DOHH2 (cell line): Measurements from ENCODE around the gene STAT1.
A peak's percentile ranks its signal among the peaks of the same experiment; 100 is the strongest.

Source experiments
- H3F3A ChIP-seq: fragments of 200-600 bp; sonication (generic), shearing (Covaris generic); 2 replicates; pipeline ENCODE4 v1.6.0; 2016; ENCODE audit warnings: antibody characterized with exemption, mild to moderate bottlenecking; ENCODE audit not compliant: control insufficient read depth, insufficient read depth
- H3K27ac ChIP-seq: fragments of 200-600 bp; sonication (generic); 2 replicates; pipeline ENCODE4 v1.5.1; 2014; ENCODE audit warnings: low read depth, mild to moderate bottlenecking, low read length, moderate library complexity
- H3K27me3 ChIP-seq: fragments of 200-600 bp; sonication (generic); 2 replicates; pipeline ENCODE4 v1.6.1; 2014; ENCODE audit warnings: mild to moderate bottlenecking, low read length, mixed read lengths; ENCODE audit not compliant: control insufficient read depth
- H3K36me3 ChIP-seq: fragments of 200-600 bp; sonication (generic); 2 replicates; pipeline ENCODE4 v1.6.1; 2014; ENCODE audit warnings: mild to moderate bottlenecking, low read length, moderate library complexity, mixed read lengths; ENCODE audit not compliant: control insufficient read depth
- H3K4me1 ChIP-seq: fragments of 200-600 bp; sonication (generic); 2 replicates; pipeline ENCODE4 v1.6.1; 2014; ENCODE audit warnings: mild to moderate bottlenecking, low read length, mixed read lengths; ENCODE audit not compliant: control insufficient read depth
- H3K4me2 ChIP-seq: fragments of 200-600 bp; sonication (generic); 2 replicates; pipeline ENCODE4 v1.6.0; 2014; ENCODE audit warnings: mild to moderate bottlenecking, low read length, moderate library complexity
- H3K4me3 ChIP-seq: fragments of 200-600 bp; sonication (generic); 2 replicates; pipeline ENCODE4 v1.5.1; 2014; ENCODE audit warnings: mild to moderate bottlenecking, low read length, mixed read lengths
- H3K79me2 ChIP-seq: fragments of 200-600 bp; sonication (generic); 2 replicates; pipeline ENCODE4 v1.6.1; 2014; ENCODE audit warnings: mild to moderate bottlenecking, low read length, mixed read lengths; ENCODE audit not compliant: control insufficient read depth
- H3K9me2 ChIP-seq: fragments of 200-600 bp; sonication (generic); replicated peaks from 2 replicates; pipeline ENCODE4 v1.6.1; 2014; ENCODE audit warnings: mild to moderate bottlenecking, low read length, mixed read lengths; ENCODE audit not compliant: control insufficient read depth
- H3K9me3 ChIP-seq: fragments of 200-600 bp; sonication (generic); 2 replicates; pipeline ENCODE4 v1.6.1; 2014; ENCODE audit warnings: antibody characterized with exemption, low read length, mixed read lengths; ENCODE audit not compliant: control insufficient read depth, insufficient read depth
- H4K20me1 ChIP-seq: fragments of 200-600 bp; sonication (generic); 2 replicates; pipeline ENCODE4 v1.6.0; 2014; ENCODE audit warnings: low read depth, mild to moderate bottlenecking, antibody characterized with exemption, low read length, moderate library complexity; ENCODE audit not compliant: control insufficient read depth, insufficient read depth
- EZH2phosphoT487 ChIP-seq: fragments of 200-600 bp; sonication (generic); IDR thresholded peaks from 2 replicates; pipeline ENCODE4 v1.6.1; 2017; ENCODE audit warnings: borderline replicate concordance, mild to moderate bottlenecking, antibody characterized with exemption, low read length, moderate library complexity, mixed read lengths
- TF ChIP-seq, protein P1 (sequence below): fragments of 200-600 bp; sonication (generic); IDR thresholded peaks from one replicate; pipeline ENCODE4 v1.5.1; 2014; ENCODE audit warnings: antibody characterized with exemption, mild to moderate bottlenecking, low read depth, low read length; ENCODE audit not compliant: poor library complexity, severe bottlenecking

The STAT1 gene

DNA sequence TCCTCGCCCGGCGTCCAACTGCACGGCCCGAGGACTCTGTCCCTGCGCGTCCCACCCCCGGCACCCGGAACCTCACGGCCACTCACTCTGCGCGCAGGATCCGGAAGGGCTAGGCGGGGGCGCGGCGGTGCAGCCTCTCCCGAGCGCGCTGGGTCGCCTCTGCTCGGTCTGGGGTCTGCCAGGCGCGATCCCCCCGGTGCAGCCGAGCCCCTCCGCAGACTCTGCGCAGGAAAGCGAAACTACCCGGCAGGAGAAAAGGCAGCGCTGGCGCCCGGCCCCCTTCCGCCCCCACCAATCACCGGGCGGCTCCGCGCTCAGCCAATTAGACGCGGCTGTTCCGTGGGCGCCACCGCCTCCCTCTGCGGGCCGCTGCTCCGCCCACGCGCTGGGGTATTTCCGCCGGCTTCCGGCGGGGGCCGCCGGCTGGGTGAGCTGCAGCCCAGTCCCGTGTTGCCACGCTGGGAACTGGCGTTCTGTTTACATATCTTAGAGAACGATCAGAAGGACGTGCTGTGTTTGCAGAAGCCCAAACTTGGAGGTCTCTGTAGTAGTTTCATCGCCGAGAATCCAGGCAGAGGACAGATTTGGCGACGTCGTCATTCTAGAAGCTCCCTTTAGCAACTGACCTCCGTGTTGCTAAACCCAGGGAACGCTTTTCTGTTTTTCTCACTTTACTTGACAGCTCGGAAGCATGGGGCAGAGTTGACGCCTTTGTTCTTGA lies at the start of gene STAT1:
STAT1 (minus strand) TSS at position 240 of the 721 bp plus-strand sequence. CDS start 4,168 bp downstream, outside the sequence.
- Histone ChIP-seq H3K4me3 (peak within 1 kb of the TSS; percentile 96), H3K9me3 (peaks cover 10% of the 10 kb centered on the region), H4K20me1 (no peaks in the 10 kb centered on the region), H3K4me1 (peaks cover 14% of the 10 kb centered on the region), H3K27ac (no peak within 1 kb of the TSS), H3K4me2 (peak within 1 kb of the TSS; percentile 89), H3F3A (no peaks in the 10 kb centered on the region), H3K36me3 (no peaks in the 10 kb centered on the region), H3K27me3 (peaks cover 9% of the 10 kb centered on the region; the same call in 1 of the 2 replicates), H3K79me2 (no peaks in the 10 kb centered on the region), H3K9me2 (no peaks in the 10 kb centered on the region)
- no peak for TF ChIP-seq EZH2phosphoT487
- TF ChIP-seq, protein P1, sequence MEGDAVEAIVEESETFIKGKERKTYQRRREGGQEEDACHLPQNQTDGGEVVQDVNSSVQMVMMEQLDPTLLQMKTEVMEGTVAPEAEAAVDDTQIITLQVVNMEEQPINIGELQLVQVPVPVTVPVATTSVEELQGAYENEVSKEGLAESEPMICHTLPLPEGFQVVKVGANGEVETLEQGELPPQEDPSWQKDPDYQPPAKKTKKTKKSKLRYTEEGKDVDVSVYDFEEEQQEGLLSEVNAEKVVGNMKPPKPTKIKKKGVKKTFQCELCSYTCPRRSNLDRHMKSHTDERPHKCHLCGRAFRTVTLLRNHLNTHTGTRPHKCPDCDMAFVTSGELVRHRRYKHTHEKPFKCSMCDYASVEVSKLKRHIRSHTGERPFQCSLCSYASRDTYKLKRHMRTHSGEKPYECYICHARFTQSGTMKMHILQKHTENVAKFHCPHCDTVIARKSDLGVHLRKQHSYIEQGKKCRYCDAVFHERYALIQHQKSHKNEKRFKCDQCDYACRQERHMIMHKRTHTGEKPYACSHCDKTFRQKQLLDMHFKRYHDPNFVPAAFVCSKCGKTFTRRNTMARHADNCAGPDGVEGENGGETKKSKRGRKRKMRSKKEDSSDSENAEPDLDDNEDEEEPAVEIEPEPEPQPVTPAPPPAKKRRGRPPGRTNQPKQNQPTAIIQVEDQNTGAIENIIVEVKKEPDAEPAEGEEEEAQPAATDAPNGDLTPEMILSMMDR = no peak

DNA sequence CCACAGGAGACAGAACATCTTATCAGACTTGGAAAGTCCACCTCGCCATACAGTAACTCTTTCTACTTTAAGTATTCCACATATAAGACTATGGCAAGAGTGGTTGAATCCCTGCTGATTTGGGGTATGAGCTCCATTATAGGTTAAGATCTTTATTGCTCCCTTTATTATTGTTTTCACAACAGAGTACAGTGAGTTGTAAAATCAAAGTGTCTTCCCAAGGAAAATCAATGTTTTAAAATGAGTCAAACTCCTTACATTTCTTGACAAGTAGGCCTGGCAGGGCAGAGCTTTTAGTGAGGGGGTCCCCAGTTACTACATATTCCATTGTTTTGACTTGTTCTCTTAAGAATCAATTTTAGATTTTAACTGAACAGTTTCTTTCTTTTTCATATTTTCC lies 49.6 kb upstream of the STAT1 start:
- Histone ChIP-seq H3K4me1 (no peaks in the 10 kb centered on the region), H3K9me3 (no peaks in the 10 kb centered on the region), H3K27me3 (peaks cover 26% of the 10 kb centered on the region), H3K36me3 (no peaks in the 10 kb centered on the region), H3K4me3 (no peak overlapping the region), H3K9me2 (no peaks in the 10 kb centered on the region), H3F3A (no peaks in the 10 kb centered on the region), H3K4me2 (no peak overlapping the region), H4K20me1 (no peaks in the 10 kb centered on the region), H3K79me2 (no peaks in the 10 kb centered on the region), H3K27ac (no peak overlapping the region)
- TF ChIP-seq, protein P1 = no peak
- TF ChIP-seq EZH2phosphoT487 = no peak

DNA sequence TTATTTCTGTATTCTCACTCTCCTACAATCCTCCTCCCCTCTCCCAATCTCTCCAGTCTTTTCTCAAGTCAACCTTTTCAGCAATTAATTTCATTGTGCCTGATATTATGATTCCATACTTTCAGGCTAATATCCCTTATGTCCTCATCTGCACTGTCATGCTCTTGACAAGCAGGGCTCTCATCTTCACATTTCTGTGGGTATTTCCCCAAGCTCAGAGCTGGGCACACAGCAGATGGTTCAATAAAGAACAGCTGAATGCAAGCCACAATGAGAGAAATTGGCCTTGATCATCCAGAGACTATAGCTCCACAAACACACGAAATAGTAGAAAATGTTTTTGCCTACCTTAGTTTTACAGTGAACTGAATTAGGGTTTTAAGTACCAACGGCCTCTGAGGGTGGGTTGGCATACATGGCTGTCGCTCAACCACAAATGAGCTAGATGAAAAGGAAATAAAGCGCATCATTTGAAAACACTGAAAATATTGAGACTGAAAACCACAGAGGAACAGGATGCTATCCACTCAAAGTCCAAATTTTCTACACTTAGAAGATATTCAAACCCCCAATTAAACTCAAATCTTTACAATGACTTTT lies 47.5 kb upstream of the STAT1 start:
- H3K27me3 ChIP-seq = peaks cover 26% of the 10 kb centered on the region
- H4K20me1 ChIP-seq = no peaks in the 10 kb centered on the region
- H3K9me3 ChIP-seq = no peaks in the 10 kb centered on the region
- no peaks in the 10 kb centered on the region for H3K79me2 ChIP-seq
- H3K4me3 ChIP-seq = no peak overlapping the region
- TF ChIP-seq EZH2phosphoT487 = no peak
- TF ChIP-seq, protein P1 = no peak
- H3K4me2 ChIP-seq = no peak overlapping the region
- no peaks in the 10 kb centered on the region for H3K4me1 ChIP-seq
- no peaks in the 10 kb centered on the region for H3K36me3 ChIP-seq
- H3K27ac ChIP-seq = no peak overlapping the region
- no peaks in the 10 kb centered on the region for H3K9me2 ChIP-seq
- no peaks in the 10 kb centered on the region for H3F3A ChIP-seq
